Measurements from ENCODE around the gene KRT8.
"Not testable (repeated sequence)": the region's sequence is repeated elsewhere in the genome, so short reads cannot be mapped to it uniquely, and the experiment has no call there.

Gene KRT8

DNA sequence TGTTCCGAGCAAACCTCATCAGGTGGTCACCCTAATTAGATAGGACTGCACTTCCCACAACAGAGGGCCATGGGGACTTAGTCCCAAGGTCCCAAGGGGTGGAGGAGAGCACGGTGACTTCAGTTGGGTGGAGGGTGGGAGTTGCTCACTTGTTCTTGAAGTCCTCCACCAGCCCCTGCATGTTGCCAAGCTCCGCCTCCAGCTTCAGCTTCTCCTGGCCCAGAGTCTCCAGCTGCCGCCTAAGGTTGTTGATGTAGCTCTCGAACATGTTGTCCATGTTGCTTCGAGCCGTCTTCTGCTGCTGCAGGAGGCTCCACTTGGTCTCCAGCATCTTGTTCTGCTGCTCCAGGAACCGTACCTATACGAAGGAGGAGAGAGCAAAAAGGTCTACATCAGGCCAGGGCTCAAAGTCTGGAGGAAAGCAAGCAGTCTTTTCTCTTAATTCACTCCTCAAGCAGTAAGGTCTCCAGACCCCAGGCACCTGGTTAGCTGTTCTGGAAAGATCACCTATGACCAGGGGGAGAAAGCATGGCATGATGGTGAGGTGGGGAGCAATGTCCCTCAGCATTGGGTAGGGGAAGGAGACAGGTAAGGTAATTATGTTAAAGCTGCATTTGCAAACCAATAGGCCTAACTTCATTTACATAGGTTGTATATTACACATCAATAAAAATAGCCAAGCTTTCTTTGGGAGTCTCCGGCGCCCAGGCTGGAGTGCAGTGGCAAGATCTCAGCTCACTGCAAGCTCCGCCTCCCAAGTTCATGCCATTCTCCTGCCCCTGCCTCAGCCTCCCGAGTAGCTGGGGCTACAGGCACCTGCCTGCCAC lies 2.9 kb downstream of the KRT8 start:
- no peak for DNase-seq

DNA sequence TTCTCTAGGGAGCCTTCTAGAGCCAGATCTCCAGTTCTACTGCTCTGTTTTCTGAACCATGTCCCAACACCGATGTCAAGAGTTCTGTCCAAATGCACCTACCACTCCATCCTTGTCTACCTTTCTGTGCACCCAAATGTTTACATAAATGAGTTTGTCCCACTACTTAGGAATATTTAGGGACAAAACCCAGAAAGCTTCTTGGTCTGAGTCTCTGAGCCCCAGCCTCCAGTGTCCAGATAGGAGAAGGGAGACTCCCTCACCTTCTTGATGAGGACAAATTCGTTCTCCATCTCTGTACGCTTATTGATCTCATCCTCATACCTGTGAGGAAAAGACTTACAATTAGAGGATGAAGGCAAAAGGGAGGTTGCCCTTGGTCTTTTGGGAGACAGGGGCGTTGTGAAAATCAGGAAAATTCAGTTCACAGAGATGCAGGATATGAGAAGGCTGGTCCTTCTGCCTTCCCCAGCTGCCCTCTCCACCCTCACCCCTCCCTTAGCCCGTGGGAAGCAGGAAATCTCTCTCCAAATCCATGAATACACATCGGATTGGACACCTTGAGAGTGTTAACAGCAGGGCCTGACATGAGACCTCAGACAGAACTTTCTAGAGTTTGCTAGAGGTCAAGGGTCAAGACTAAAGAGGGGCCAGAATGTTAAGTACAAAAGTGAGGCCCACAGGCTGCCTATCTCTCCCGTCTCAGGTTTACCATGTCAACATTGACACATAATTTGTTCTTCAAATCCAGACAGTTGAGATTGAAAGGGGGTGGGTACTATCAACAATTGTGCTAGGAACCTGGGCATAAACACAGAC lies 3.8 kb downstream of the KRT8 start:
- no peak for DNase-seq

DNA sequence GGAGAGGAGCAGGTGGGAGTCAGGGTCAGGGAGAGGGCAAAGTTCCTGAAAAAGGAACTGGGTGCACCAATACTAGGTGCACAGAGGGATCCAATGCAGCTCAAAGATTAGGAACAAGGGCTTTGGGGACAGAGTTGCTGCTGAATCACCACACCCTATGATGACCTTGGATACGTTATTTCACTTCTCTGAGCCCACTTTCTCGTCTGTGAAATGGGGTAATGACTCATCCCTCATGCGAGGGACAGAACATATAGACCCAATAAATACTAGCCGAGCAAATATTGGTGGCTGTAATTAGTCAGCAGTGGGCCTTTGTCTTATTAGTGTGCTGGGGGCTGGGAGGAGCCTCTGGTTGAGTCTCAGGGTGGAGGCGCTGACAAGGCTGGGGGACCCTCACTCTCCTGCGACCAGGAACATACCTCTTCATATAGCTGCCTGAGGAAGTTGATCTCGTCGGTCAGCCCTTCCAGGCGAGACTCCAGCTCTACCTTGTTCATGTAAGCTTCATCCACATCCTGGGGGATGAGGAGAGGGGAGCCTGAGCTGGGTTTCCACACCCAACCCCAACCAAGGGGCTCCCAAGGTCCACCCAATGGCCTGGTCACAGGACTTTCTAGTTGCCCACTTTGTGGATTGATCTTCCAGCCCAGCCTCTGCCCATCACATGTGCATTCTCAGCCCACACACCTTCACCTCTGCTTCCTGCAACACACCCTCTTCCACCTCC lies 4.5 kb downstream of the KRT8 start:
- DNase-seq, result no peak

DNA sequence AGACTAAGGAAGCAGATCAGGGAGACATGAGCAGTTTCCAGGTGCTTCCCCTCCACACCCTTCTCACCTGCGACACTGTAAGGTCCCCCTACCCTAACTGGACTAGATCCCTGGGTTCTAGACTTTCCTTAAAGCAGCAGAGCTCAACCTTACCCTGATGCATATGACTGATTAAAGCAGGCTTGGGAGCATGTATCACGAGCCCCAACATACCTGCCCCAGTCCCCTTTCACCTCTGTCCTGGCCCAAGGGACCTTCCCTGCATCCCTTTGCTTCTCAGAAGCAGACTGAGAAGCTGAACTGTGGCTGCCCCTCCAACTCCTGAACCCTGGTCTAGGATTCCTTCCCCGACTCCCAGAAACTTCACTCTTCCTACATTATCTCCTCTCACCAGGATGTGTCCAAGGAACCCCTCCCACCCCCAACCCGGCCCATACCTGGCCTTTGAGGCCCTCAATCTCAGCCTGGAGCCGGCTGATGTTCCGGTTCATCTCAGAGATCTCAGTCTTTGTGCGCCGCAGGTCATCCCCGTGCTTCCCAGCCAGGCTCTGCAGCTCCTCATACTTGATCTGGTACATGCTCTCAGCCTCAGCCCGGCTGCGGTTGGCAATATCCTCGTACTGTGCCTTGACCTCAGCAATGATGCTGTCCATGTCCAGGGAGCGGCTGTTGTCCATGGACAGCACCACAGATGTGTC lies 5.4 kb downstream of the KRT8 start:
- DNase-seq, result no peak

DNA sequence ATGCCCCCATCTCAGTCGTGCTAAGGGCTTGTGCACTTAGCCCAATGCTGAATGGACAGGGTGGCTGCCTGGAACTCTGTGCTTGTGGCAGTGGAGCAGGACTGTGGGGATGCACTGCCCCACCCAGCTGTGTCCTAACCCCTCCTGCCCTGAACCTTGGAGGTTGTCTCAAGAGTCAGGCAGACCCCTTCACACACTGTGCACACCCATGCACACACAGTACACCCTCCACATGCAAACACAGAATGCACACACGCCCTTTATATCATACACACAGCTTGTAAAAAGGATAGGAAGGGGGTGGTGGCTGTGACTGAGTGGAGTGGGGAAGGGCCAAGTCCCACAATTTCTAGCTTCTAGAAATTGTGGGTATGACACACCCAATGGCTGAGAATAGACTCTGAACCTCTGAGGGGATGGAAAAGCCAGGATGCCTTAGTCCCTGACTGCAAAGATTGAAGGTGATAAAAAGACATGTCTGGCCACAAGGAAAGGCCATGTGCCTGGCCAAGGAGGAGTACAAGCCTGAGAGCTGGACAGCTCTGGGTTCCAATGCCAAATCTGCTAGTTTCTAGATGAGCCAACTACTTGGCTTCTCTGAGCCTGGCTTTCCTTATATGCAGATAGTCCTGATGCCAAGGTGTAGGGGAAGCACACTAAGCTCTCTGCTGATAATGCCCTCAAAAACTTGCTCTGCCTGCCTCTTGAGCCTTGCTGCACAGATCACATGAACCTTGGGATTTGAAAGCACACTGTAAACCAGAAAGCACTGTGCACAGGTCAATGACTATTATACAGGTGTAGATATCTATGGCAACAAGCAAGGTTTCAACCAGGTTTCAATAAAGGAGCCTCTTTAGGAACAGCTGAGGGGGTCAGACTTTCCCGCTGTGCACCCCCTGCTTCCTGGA lies 8.4 kb downstream of the KRT8 start:
- no peak for DNase-seq

DNA sequence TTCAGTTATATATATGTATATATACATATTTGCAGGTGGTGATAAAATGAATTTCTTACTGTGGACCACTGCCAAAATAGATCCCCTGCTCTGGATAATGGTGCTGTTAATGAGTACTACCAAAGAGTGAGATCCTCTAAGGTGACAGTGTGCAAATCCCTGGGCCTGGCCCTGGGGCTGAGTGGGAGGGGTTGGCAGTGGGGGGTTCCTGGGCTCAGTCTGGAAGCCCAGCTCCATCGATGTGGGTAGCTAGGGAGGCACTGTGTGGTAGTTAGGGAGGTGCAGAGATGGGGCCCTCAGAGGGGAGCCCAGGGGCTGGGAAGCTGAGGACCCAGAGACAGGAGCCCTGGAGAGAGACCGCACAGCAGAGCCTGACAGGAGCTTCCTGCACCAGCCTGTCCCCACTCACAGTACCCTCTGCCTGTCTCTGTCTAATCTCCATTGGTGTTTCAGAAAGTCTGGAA lies 9.1 kb downstream of the KRT8 start:
- DNase-seq, result no peak

DNA sequence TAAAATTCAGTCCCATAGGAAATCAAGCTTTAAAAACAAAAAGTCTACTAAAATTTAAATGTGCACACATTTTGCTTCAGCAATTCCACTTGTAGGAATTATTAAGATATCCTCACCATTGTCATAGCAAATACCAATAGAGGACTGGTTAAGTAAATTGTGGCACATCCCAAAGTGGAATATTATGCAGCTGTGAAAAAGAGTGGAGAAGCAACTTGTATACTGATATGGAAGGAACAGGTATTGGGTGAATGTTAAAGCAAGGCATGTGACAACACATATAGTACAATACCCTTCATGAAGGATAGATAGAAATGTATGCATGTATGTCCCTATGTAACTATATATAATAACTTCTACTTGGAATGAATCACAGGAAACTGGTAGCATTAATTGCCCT lies 11.9 kb downstream of the KRT8 start:
- DNase-seq, result no peak

DNA sequence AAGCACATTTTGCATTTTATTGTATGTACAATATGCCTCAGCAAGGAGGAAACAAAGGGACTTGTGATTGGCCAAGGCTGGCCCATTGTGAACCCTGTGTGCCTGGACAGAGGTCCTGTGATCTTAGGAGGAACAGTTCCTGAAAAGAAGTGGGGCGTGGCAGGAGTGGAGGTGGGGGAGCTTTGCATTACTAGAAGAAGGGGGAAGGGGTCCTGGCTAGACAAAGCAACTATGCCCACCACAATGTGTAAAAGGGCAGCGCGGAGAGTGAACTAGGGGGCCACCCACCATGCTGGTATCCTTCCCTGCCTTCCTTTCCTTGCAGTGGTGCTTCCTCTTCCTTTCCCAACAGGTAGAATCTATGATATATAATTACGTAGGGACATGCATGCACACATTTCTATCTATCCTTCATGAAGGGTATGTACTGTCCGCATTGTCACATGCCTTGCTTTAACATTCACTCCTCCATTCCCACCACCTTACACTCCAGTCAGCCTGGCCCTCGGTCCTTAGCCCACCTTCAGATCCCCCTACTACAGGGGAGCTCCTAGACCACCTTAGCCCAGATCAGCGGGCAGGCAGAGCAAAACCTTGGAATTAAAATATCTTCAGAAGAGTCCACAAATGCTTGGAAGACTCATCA lies 12.5 kb downstream of the KRT8 start:
- no peak for DNase-seq

DNA sequence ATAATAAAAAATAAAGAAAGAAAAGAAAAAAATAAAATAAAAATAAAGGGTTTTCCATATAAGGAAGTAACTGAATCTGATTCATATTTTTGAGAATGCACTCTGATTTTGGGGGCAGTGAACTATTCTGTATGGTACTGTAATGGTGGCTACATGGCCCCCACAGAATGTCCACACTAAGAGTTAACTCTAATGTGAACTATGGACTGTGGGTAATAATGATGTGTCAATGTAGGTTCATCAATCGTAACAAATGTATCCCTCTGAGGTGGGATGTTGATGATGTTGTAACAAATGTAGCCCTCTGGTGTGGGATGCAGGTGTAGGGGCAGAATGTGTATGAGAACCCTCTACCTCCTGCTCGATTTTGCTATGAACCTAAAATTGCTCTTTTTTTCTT lies 13.8 kb downstream of the KRT8 start:
- DNase-seq, result no peak

DNA sequence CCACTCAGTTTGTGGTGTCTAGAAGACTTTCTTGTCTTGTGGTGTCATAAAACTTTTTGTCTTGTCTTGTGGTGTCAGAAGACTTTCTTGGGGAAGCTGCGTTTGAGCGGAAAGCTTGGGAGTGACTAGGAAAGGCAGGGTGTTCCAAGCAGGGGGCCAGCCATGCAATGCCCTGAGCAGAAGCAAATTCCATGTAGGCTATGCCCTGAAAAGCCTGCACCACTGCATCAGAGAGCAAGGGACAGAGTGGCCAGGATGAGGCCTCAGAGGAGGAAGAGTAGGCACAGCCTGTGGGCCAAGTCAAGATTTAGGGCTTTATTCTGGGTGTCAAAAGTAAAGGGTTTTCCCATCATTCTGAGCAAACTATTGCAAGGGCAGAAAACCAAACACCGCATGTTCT lies 14.5 kb downstream of the KRT8 start:
- no peak for DNase-seq

DNA sequence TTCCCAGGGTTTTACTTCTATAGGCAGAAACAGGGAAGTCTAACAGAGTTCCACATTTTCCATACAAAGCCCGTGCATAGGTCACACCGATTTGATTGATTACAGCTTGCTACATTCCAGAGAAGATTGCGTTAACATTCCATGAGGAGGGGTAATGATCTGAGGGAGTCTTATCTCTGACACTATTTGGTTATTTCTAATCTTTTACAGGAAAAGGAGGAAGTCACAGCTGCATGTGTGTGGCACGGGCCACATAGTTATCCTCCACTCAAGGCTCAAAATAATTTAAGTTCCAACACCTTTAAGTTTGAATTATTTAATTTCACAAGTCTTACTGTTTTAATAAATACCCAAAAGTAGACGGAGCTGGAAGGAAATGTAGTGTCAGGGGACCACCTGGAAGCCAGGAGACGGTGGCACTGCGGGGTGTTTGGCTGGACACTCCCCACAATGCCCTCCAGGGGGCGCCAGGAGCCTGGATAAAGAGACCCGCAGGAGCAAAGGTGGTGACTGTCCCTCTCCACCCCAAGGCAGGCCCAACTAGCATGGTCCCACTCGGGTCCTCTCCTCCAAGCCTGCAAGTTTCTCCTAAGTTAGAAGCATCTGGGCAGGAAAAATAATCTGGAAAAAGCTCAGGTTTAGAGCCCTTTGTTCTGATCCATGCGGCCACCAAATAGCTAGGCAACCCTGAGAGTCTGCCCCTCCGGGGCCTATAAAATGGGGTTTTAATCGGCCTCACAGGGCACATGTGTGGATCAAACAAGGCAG lies 20.2 kb downstream of the KRT8 start:
- peak; percentile 85 for DNase-seq

DNA sequence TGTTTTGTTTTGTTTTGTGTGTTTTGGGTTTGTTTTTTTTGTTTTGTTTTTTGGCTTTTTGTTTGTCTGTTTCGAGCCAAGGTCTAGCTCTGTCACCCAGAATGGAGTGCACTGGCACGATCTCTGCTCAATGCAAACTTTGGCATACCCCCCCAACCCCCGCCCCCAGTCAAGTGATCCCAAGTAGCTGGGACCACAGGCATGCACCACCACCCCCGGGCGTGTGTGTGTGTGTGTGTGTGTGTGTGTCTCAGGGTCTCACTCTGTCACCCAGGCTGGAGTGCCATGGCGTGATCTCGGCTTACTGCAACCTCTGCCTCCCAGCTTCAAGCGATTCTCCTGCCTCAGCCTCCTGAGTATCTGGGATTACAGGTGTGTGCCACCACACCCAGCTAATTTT lies 24.4 kb downstream of the KRT8 start:
- DNase-seq, result not testable (repeated sequence)

DNA sequence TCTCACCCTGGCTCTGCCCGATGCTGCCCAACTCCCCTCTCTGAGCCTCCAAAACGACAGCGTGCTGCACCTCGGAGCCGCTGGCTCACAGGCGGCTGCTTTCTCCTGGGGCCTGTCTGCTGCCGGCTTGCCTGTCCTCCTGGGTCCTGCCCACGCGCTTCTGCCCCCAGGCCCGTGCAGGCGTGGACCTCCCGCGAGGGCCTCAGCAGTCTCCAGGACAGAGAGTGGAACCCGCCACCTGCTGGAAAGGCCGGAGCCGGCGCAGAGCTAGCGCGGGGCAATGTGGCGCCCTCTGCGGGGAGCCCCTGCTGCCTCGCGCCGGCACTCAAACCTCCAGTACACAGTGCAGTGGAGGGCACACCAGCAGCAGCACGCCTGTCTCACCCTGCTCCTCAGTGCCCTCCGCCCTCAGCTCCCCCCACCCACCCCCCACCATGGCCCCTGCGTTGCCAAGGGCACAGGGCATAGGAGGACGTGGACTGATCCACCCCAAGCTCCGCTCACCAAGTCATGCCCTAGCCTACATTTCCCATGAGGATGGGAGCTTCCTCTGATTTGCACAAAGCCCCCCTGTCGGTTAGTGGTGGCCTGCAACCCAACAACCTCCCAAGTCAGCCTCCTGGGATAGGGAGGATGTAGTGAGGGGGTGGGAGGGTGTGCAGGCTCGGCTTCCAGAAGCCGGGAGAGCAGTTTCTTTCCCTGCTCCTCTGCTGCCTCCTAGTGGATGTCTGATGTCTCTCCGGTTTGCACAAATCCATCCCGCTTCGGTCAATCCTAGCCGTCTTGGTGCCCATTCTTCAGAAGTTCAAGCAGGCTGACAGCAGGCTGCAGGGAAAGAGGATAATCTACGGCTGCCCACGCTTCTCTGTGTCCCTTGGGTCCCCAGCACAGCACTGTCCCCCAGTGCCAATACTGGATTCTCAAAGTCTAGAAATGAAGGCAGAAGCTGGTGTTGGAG lies 25.2 kb downstream of the KRT8 start:
- peak; percentile 79 for DNase-seq

DNA sequence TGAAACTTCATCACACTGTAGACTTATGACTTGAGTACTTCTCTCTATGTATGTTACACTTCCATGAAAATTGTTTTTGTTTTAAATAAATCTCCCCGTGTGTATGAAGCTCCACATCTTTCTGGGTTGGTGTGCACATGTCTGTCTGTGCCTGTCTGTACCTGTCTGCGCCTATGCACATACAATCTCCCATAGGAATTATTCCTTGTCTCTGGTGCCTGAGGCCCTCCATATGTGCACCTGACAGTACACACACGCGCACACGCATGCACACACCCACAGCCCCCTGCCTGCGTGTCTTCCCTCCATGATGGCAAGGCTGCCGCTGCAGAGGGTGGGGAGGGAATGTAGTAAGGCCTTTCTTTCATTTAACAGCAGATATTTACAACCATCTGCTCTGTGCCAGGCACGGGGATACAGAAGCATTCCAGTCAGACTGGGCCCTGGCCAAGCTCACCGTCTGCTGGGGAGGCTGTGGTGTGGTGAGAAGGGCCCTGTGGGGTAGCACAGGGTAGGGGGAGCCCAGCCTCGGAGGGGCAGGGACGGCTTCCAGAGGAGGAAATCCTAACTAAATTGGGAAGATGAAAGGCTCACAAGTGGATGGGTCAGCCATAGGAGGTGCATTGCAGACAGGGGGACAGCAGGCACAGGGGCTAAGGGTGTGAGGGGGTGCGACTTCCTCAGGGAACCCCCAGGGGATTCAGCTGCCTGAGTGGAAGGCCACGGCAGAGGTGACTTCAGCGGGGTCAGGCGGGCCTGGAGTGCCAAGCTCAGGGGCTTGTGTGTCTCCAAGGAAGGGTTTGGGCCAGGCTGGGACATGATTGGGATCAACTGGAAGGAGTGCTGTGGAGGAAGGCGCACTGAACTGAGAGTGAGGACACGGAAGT lies 26.1 kb downstream of the KRT8 start:
- no peak for DNase-seq

DNA sequence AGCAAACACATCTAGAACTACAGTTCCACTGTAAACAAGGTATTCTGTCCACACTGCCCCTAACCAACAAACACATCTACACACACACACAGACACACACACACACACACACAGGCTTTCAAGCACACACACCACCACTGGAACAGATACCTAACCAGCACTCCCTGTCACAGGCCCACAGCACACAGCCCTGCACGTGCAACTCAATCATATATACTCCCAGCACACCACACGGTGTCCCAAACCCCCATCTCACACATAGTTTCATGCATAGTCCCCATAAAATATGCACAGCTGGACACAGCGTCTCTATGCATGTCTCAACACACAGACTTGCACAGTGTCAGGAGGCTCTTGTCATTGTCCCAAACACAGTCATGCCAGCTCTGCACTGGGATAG lies 27.6 kb downstream of the KRT8 start:
- DNase-seq, result no peak

DNA sequence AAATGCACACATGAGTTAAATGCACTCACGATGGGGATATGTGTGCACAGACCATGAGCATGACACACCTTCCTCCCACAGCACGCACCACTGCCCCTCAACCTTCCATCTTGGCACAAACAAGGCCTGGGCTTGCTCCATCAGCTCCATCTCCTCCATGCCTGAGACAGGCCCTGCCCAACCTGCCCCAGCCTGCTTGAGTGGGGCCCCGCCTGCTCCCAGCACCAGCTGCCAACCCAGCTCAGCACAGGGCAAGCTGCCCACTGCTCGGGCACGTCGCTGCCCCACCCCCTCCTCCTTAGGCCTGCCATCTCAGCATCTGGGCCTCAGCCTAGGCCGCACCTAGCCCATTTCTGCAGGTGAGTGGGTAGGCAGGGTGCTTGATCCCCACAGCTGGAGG lies 28.5 kb downstream of the KRT8 start:
- no peak for DNase-seq

DNA sequence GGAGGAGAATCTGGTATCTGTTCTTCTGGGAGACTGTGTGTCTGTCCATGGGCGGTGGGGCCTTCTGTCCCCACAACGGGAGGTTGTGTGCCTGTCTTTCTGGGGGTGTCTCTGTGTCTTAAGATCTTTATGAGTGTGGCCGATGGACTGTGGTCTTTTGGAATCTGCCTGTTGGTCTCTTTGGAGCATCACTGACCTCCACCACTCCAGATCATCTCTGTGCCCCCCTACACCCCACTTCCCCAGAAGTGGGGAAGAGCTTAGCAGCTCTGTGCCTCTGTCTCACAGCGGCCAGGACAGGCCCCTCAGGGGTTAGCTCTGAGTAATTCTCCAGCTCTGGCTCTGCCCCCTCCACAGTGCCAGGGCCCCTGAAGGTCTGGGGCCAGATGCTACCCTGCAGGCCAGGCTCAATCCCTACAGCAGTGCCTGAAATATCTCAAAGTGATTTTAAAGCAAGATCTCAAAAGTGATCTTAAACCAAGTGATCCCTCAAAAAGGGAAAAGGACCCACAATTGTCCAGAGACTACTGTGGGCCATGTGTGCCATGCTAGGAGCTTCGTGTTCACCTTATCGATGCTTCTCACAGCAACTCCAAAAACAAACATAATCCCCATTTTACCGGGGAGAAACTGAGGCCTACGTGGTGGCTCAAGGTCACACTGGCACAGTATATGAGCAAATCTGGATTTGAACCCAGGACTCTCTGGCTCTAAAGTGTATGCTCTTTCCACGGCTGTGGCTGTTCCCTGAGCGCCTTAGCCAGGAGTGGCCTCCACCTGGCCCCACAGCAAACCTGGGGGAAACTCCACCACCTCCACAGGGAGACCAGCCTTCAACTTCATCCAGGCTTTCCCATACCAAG lies 30.1 kb downstream of the KRT8 start:
- DNase-seq, result no peak
